COLO829 (cell line): ENCODE data around the gene PRR36.
"Not testable (repeated sequence)": the region's sequence is repeated elsewhere in the genome, so short reads cannot be mapped to it uniquely, and the experiment has no call there.

Source experiments
- DNase-seq: peaks from one replicate; pipeline ENCODE4 v3.0.0; 2012; ENCODE audit warnings: low spot score

PRR36 gene

DNA sequence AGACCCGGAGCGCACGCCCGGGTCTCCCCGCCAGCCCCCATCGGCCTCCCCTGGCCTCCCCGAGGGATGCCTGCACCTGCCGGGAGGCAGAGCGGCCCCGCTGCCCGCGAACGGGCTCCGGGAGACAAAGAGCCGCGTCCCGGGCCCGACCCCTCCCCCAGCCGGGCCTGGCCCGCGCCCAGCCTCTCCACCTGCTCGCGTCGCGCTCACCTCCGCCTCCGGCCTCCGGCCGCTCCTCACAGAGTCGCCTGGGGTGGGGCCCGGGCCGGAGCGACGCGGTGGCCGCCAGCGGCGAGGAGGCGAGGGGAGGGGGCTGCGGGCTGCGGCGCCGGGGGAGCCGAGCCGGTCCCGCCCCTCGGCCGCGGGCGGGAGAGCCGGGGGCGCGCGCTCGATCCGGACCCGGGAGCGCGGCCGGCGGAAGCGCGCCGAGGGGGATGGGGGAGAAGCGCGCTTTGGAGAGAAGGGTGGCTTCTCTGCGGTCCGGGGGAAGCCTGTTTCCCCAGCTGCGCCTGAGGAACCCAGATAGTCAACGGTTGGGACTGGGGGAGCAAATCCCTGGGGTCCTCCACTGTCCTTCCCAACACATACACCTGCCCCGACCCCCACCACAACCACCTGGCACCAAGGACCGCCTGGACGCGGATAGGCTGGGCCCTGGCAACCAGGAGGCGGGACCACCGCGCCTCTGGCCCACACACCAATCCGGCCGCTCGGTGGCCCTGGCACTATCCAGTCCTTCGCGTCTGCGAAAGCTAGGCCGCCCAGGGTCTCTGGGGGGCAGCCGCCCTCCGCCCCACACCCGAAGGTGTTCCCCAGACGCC, at the start of gene PRR36:
Gene PRR36, minus strand, starts transcription at position 315 of the 821 bp plus-strand sequence. CDS start 701 bp downstream, outside the sequence.
- no peak for DNase-seq

GRCh38 chr19:7923295-7924191, 49.4 kb upstream of the PRR36 start:
- no peak for DNase-seq

DNA sequence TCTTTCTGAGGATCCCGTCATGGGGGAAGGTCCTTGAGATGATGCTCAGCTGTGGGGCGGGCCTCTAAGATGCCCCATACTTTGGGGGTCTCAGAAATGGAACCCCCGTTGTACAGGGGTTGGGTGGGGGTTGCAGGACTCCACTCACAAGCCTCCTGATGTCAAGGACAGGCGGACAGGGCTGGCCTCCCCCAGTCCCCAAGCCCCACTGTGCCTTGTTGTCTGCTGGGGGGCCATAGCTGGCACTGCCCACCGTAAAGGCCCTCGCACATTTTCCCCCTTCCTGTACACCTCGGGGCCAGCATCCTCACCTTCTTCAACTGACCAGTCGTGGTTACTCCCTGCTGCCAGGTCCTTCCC, 48.6 kb upstream of the PRR36 start:
- DNase-seq: no peak

DNA sequence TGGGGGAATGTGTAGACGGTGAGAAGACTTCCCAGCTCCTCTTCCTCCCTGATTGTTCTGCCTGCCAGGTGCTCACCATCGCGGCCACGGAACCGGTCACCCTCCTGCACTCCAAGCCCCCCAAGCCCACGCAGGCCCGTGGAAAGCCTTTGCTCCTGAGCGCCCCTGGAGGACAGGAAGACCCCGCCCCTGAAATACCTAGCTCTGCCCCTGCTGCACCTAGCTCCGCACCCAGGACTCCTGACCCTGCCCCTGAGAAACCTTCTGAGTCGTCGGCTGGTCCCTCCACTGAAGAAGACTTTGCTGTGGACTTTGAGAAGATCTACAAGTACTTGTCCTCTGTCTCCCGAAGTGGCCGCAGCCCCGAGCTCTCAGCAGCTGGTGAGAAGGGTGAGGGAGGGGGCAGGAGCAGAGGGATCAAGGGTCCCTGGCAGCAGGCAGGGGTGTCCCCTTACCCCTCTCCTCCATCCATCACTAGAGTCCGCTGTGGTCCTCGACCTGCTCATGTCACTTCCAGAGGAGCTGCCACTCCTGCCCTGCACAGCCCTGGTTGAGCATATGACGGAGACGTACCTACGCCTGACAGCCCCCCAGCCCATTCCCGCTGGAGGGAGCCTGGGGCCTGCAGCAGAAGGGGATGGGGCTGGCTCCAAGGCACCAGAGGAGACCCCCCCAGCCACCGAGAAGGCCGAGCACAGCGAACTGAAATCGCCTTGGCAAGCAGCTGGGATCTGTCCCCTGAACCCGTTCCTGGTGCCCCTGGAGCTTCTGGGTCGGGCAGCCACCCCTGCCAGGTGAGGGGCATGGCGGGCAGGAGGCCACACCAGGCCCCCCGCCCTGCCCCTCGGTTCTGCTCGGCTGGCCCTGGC, 48.0 kb upstream of the PRR36 start:
- no peak for DNase-seq

- DNase-seq: no peak
Observed at GRCh38 chr19:7921302-7921966, 47.2 kb upstream of the PRR36 start.

DNA sequence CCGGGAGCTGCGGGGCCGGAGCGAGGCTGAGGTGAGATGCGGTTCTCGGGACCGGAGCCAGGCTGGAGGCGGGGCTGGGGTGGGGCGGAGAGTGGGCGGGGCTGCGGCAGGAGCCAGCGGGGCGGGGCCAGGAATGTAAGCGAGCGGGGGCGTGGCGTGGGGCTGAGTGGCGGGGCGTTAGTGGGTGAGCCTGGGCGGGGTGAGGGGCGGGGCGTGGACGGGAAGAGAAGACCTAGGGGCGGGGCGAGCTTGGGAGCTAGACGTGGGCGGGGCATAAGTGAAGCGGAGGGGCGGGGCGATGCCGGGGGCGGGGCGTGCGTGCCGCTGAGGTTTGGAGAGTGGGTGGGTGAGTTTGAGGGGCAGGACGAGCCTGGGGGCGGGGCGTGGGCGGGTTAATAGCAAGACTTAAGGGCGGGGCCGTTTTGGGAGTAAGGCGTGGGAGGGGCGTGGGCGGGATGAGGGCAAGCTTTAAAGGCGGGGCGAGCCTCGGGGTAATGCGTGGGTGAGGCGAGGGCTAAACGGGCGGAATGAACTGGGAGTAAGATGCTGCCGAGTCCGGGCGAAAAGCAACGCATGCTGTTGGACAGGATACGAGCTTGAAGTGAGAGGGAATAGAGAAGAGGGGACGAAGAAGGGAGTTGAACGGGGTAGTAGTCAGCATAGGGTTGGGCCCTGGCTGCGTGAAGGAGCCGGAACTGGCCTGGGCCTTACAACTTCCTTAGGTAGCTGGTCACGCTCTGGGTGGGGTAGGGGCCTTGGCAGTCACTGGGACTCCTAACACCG, 46.5 kb upstream of the PRR36 start:
- DNase-seq: peak; percentile 95

DNA sequence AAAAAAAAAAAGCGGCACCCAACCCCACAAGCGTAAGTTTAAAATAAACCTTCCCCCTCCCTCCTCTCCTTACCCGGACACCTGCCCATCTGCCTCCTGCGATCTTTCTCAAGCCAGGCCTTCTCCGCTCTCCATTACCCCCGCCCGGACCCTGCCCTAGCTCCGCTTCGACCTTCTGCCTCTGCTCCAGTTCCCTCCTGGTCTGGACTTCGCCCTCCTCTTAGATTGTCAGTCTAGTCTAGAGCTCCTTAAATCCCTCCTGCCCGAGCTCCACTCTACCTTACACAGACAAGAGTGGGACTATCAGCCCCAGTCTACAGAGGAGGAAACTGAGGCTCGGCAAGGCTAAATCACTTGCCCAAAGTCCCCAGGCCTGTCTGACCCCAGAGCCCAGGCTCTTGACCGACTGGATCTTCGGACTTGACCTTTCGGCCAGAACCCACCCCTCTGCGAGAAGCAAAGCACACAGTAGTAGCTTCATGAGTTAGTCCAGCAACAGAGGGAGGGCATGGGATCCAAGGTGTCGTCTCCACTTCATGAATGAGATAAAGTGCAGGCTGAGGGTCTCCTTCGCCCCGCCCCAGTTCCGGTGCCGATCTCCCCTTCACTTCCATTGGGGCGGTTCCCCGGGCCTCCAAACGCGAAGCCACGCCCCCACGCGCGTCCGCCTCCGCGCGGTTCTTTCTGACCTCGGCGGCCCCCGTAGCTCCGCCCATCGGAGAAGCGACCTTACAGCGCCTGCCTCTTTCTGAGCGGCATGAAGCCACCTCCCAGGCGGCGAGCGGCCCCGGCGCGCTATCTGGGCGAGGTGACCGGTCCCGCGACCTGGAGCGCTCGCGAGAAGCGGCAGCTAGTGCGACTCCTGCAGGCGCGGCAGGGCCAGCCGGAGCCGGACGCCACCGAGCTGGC, 45.7 kb upstream of the PRR36 start, which contains the start of gene SNAPC2:
Gene SNAPC2, plus strand, starts transcription at position 729 of the 909 bp plus-strand sequence. Its CDS starts 29 bp downstream, at position 758.
- DNase-seq: peak; percentile 89

DNA sequence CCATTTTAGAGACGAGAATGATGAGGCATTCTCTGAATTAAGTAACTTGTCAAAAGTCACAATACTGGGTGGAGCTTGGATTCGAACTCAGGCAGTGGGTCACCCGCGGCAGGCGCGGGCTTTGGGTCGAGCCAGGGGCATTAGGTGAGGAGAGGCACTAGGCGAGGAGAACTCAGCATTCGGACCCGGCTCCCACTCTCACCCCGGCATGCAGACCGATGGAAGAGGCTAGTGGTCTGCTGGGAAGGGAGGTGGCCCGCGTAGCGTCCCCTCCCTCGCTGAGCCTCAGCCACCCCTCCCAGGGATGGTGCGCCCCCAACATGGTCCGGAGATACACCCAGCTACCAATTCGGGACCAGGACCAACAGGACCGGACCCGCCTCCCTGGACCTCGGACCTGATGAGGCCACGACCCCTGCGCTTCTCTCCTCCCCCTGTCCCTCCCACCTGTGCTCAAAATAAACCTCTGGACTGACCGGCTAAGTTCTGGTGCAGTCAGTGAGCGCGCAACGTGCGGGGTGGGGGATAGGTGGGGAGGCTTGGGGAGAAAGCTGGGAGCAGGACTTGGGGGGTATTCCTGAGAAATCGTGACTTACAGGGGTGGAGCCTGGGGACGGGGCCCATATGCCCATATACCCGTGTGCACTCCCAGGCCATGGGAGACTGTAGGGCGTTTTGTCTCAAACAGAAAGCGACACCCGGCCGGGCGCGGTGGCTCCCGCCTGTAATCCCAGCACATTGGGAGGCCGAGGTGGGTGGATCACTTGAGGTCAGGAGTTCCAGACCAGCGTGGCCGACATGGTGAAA, 44.6 kb upstream of the PRR36 start:
- no peak for DNase-seq

- DNase-seq: not testable (repeated sequence)
Observed at GRCh38 chr19:7918062-7918614, 43.9 kb upstream of the PRR36 start.

DNA sequence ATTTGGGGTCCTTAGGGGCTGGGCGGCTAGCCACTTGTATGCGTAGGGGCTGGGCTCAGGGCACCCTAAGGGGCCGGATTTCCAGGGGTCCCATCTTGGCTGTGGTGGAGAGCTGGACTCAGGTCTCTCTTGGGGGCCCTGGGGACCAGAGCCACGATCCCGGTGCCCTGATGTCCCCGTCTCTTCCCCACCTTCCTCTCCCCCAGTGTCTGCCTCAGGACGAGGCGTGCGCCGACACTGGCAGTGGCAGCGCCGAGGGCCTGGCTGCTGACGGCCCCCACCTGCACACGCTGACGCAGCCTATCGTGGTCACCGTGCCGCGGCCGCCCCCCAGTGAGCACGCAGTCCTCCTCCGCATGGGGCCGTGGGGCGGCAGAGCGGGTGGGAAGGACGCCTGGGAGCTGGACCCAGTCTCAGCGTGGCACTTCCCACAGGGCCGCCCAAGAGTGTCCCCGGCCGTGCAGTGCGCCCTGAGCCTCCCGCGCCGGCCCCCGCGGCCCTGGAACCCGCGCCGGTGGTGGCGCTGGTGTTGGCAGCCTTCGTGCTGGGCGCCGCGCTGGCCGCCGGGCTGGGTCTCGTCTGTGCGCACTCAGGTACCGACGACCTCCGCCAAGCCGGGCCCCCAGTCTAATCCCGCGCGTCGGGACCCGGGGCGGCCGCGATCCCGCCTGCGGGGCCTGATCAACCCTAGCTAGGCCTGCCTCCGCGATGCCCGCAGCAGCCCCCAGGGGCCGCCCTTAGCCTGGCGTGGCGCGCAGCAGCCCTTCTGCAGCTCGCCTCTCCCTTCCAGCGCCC, 43.3 kb upstream of the PRR36 start:
- DNase-seq: no peak

DNA sequence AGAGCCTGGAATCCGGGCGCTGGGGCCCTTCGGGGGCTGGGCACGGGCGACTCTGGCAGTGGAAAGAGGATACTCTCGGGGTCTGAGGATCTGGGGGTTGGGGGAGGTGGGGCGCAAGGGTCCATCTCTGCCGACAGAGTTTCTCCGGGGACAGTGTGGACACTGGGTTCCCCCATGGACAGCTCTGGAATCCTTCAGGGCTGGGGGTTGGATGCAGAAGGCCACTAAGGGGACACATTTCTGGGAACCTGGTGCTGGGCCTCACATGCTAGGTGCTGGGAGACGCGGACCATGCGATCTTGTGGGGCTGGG, 42.7 kb upstream of the PRR36 start:
- DNase-seq: no peak

DNA sequence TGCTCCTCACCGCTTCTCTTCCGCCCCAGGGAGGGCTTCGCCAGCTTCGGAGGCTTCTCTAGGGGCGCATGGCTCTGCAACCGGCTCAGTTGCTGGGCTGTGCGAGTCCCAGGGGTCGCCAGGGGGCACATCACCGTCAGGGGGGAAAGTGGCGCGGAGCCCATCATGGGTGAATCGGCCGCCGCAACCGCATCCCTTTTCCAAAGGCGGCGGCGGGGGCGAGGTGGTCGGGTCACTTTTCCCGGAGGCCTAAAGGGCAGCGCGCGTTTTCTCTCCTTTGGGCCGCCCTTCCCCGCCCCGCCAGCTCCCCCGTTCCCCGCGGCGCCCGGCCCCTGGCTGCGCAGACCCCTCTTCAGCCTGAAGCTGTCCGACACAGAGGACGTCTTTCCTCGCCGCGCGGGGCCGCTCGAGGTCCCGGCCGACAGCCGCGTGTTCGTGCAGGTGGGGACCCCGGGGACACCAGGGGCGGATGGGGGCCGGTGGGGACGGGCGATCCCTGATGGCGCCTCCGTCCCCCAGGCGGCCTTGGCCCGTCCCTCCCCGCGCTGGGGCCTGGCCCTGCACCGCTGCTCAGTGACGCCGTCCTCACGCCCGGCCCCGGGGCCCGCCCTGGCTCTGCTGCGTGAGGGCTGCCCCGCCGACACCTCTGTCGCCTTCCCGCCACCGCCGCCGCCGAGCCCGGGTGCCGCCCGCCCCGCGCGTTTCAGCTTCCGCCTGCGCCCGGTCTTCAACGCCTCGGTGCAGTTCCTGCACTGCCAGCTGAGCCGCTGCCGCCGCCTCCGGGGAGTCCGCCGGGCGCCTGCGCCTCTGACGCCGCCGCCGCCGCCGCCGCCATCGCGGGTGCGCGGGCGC, 42.1 kb upstream of the PRR36 start:
- no peak for DNase-seq

GRCh38 chr19:7915250-7916102, 41.3 kb upstream of the PRR36 start:
- DNase-seq: no peak

DNA sequence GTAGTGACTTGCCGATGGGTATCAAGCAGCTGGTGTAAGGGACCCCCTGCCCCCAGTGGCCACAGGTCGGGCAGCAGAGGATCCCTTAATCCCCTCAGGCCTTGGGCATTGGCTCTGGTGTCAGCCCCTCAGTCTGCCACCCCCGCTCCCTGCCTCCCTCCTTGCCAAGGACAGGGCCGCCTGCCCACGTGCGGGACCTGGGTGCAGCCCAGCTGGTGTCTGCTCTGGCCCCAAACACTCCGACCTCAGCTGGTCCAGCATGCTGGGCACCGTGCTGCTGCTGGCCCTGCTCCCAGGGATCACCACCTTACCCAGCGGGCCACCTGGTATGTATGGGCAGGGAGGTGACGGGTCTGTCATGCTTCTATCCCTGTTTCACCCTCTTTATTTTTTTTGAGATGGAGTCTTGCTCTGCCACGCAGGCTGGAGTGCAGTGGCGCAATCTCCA, 40.4 kb upstream of the PRR36 start, which contains the start of gene TGFBR3L:
Gene TGFBR3L, plus strand, starts transcription at position 233 of the 448 bp plus-strand sequence.
- no peak for DNase-seq

DNA sequence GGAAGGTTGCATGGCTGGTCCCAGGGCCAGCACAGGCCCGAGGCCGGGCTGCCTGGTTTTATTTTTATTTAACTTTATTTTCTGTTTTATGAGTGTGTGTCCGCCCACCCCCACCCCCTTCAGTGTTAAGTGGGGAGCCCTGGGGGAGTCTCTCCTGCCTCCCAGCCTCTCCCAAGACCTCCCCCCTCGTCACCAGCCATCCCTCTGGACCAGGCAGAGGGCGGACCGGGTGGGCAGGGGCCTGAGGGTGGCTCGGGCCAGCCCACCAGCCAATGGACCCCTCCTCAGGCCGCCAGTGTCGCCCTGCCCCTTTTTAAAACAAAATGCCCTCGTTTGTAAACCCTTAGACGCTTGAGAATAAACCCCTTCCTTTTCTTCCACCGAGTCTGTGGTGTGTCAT, 39.9 kb upstream of the PRR36 start:
- no peak for DNase-seq

- no peak for DNase-seq
Observed at GRCh38 chr19:7913652-7914051, 39.5 kb upstream of the PRR36 start.
